WTC11 (cell line): ENCODE results near the gene GOLGA2.

ENCODE experiments used
- ARID4B ChIP-seq: sonication (generic); formaldehyde crosslinking; IDR thresholded peaks from 2 replicates; pipeline ENCODE4 v1.8.0; 2023; ENCODE audit warnings: missing genetic modification reagents, mild to moderate bottlenecking, borderline replicate concordance
- ATF3 ChIP-seq: sonication (generic); formaldehyde crosslinking; conservative IDR thresholded peaks from 2 replicates; pipeline ENCODE4 v1.8.1; 2022; ENCODE audit warnings: mild to moderate bottlenecking, missing genetic modification reagents
- CTCF ChIP-seq: fragments of 200-600 bp; IDR thresholded peaks from 2 replicates; pipeline ENCODE4 v1.8.0; 2022; ENCODE audit warnings: antibody characterized with exemption
- ELF4 ChIP-seq: sonication (generic); formaldehyde crosslinking; IDR thresholded peaks from 2 replicates; pipeline ENCODE4 v1.8.1; 2022; ENCODE audit warnings: low read depth, mild to moderate bottlenecking, moderate library complexity, missing genetic modification reagents
- ESRRA ChIP-seq: sonication (generic); formaldehyde crosslinking; IDR thresholded peaks from 2 replicates; pipeline ENCODE4 v1.8.1; 2022; ENCODE audit warnings: mild to moderate bottlenecking, missing genetic modification reagents, borderline replicate concordance
- FOXP4 ChIP-seq: sonication (generic); formaldehyde crosslinking; IDR thresholded peaks from 2 replicates; pipeline ENCODE4 v1.8.0; 2022; ENCODE audit warnings: mild to moderate bottlenecking, missing genetic modification reagents
- MAX ChIP-seq: sonication (generic); formaldehyde crosslinking; IDR thresholded peaks from 2 replicates; pipeline ENCODE4 v1.8.0; 2022; ENCODE audit warnings: mild to moderate bottlenecking, missing genetic modification reagents
- TEAD4 ChIP-seq: sonication (generic); formaldehyde crosslinking; IDR thresholded peaks from 2 replicates; pipeline ENCODE4 v1.8.0; 2022; ENCODE audit warnings: mild to moderate bottlenecking, missing genetic modification reagents
- ZNF423 ChIP-seq: fragments of 250-450 bp; sonication (Bioruptor Pico); IDR thresholded peaks from 2 replicates; pipeline ENCODE4 v2.1.2; 2022; ENCODE audit warnings: mild to moderate bottlenecking, moderate library complexity

GRCh38 chr9:128257907-128258306 is 17.9 kb downstream of the GOLGA2 start:
- TF ChIP-seq ELF4, result no peak
- TF ChIP-seq CTCF, result no peak
- no peak for TF ChIP-seq TEAD4 (CRISPR knock-in tag)
- TF ChIP-seq MAX (CRISPR knock-in tag), result no peak
- no peak for TF ChIP-seq FOXP4 (CRISPR knock-in tag)
- TF ChIP-seq ZNF423, result no peak
- TF ChIP-seq ARID4B (CRISPR knock-in tag), result no peak
- no peak for TF ChIP-seq ESRRA (CRISPR knock-in tag)
- TF ChIP-seq ATF3, result no peak
